Measurements from ENCODE around the gene SLC49A4.

The SLC49A4 gene

GRCh38 chr3:122917412-122917811 lies 122.5 kb downstream of the SLC49A4 start:
- H3K4me3 ChIP-seq (ENCODE audit: insufficient read length, low read depth), result no peak overlapping the region
- no peaks in the 10 kb centered on the region for H3K4me1 ChIP-seq (ENCODE audit: insufficient read depth, insufficient read length)
- TF ChIP-seq SUZ12 (IDR thresholded peaks at IDR 0.05; ENCODE audit: extremely low read depth, insufficient read depth, insufficient read length), result no peak
- no peak for TF ChIP-seq ZNF274 (IDR thresholded peaks at IDR 0.05; ENCODE audit: low read depth, low read length)
- no peak for TF ChIP-seq YY1 (IDR thresholded peaks at IDR 0.05; ENCODE audit: insufficient read depth, insufficient read length)
- H3K27me3 ChIP-seq (ENCODE audit: insufficient read depth, insufficient read length), result no peaks in the 10 kb centered on the region
- no peaks in the 10 kb centered on the region for H3K36me3 ChIP-seq (ENCODE audit: insufficient read depth, insufficient read length, low read length)
- no peak overlapping the region for H3K9ac ChIP-seq (ENCODE audit: insufficient read length, low read depth)
- no peaks in the 10 kb centered on the region for H3K9me3 ChIP-seq (ENCODE audit: insufficient read depth, low read length)
- no peak for DNase-seq (ENCODE audit: low read depth, low spot score)

GRCh38 chr3:122918576-122919290 lies 123.9 kb downstream of the SLC49A4 start:
- no peak for TF ChIP-seq YY1 (IDR thresholded peaks at IDR 0.05; ENCODE audit: insufficient read depth, insufficient read length)
- Histone ChIP-seq H3K9me3 (ENCODE audit: insufficient read depth, low read length) (no peaks in the 10 kb centered on the region), H3K27me3 (ENCODE audit: insufficient read depth, insufficient read length) (no peaks in the 10 kb centered on the region), H3K4me1 (ENCODE audit: insufficient read depth, insufficient read length) (no peaks in the 10 kb centered on the region), H3K4me3 (ENCODE audit: insufficient read length, low read depth) (no peak overlapping the region), H3K36me3 (ENCODE audit: insufficient read depth, insufficient read length, low read length) (no peaks in the 10 kb centered on the region), H3K9ac (ENCODE audit: insufficient read length, low read depth) (no peak overlapping the region)
- no peak for DNase-seq (ENCODE audit: low read depth, low spot score)

DNA sequence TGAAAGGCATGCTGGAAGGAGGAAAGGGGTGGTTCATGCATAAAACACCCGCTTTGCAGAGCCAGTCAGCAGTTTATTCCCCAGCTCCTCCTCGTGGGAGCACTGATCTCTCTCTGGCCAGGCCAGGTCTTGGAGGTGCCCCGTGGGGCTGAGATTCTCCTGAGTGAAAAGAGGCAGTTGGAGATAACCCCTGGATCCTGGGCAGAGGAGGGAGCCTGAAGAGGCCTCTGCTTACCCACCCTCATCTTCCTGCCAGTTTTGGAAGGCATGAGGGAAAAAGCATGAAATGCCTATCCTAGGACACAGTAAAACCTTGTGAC lies 124.4 kb downstream of the SLC49A4 start:
- no peak for DNase-seq (ENCODE audit: low read depth, low spot score)
- no peaks in the 10 kb centered on the region for H3K4me1 ChIP-seq (ENCODE audit: insufficient read depth, insufficient read length)
- H3K4me3 ChIP-seq (ENCODE audit: insufficient read length, low read depth), result no peak overlapping the region
- no peak overlapping the region for H3K9ac ChIP-seq (ENCODE audit: insufficient read length, low read depth)
- no peaks in the 10 kb centered on the region for H3K36me3 ChIP-seq (ENCODE audit: insufficient read depth, insufficient read length, low read length)
- no peaks in the 10 kb centered on the region for H3K9me3 ChIP-seq (ENCODE audit: insufficient read depth, low read length)
- H3K27me3 ChIP-seq (ENCODE audit: insufficient read depth, insufficient read length), result no peaks in the 10 kb centered on the region
- TF ChIP-seq ZNF274 (IDR thresholded peaks at IDR 0.05; ENCODE audit: low read depth, low read length), result no peak
- no peak for TF ChIP-seq YY1 (IDR thresholded peaks at IDR 0.05; ENCODE audit: insufficient read depth, insufficient read length)
- no peak for TF ChIP-seq SUZ12 (IDR thresholded peaks at IDR 0.05; ENCODE audit: extremely low read depth, insufficient read depth, insufficient read length)

DNA sequence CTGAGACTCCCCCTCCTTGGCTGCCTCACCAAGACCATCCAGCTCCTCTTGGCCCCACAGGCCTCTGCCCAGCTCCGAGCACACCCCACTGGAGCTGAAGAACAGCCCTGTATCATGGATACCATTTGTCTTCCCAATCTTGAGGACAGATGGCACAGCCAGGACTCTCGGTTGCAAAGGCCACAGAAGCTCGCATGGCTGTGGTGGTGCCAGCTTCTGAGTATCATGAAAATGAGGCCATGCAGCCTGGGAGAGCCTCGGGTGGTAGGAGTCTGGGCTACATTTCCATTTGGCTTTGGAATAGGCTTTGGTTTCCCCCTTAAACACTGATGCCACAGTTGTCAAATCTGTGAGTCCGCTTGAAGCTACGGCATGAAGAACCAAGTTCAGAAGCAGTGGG lies 126.1 kb downstream of the SLC49A4 start:
- Histone ChIP-seq H3K36me3 (ENCODE audit: insufficient read depth, insufficient read length, low read length) (no peaks in the 10 kb centered on the region), H3K4me1 (ENCODE audit: insufficient read depth, insufficient read length) (no peaks in the 10 kb centered on the region), H3K9ac (ENCODE audit: insufficient read length, low read depth) (no peak overlapping the region), H3K4me3 (ENCODE audit: insufficient read length, low read depth) (no peak overlapping the region), H3K9me3 (ENCODE audit: insufficient read depth, low read length) (no peaks in the 10 kb centered on the region), H3K27me3 (ENCODE audit: insufficient read depth, insufficient read length) (no peaks in the 10 kb centered on the region)
- DNase-seq (ENCODE audit: low read depth, low spot score), result no peak
- no peak for TF ChIP-seq YY1 (IDR thresholded peaks at IDR 0.05; ENCODE audit: insufficient read depth, insufficient read length)
- no peak for TF ChIP-seq SUZ12 (IDR thresholded peaks at IDR 0.05; ENCODE audit: extremely low read depth, insufficient read depth, insufficient read length)
- TF ChIP-seq ZNF274 (IDR thresholded peaks at IDR 0.05; ENCODE audit: low read depth, low read length), result no peak

- H3K9ac ChIP-seq (ENCODE audit: insufficient read length, low read depth), result no peak overlapping the region
- no peaks in the 10 kb centered on the region for H3K36me3 ChIP-seq (ENCODE audit: insufficient read depth, insufficient read length, low read length)
- H3K9me3 ChIP-seq (ENCODE audit: insufficient read depth, low read length), result no peaks in the 10 kb centered on the region
- no peak for TF ChIP-seq YY1 (IDR thresholded peaks at IDR 0.05; ENCODE audit: insufficient read depth, insufficient read length)
- no peak for DNase-seq (ENCODE audit: low read depth, low spot score)
- H3K27me3 ChIP-seq (ENCODE audit: insufficient read depth, insufficient read length), result no peaks in the 10 kb centered on the region
- H3K4me1 ChIP-seq (ENCODE audit: insufficient read depth, insufficient read length), result no peaks in the 10 kb centered on the region
- no peak overlapping the region for H3K4me3 ChIP-seq (ENCODE audit: insufficient read length, low read depth)
Measured at GRCh38 chr3:122921791-122922651, 127.2 kb downstream of the SLC49A4 start.

DNA sequence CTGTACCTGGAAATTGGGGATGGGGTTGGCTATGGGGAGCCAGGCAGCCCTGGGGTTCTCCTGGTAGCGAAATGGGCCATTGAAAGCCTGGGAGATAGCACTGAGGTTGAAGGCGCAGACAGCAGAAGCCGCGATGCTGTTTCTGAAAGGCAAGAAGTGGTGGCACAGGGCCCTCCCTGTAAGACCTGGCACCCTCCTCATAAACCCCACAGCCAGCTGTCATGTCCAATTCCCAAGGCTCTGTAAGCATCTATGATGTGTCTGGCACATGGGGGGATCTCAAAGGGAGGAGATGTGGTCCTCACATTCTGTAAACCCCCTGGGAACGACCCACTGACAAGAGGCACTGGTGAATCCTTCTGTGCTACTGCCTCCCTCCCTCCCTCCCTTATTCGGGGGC lies 128.7 kb downstream of the SLC49A4 start:
- H3K27me3 ChIP-seq (ENCODE audit: insufficient read depth, insufficient read length), result no peaks in the 10 kb centered on the region
- H3K9me3 ChIP-seq (ENCODE audit: insufficient read depth, low read length), result no peaks in the 10 kb centered on the region
- no peak for TF ChIP-seq SUZ12 (IDR thresholded peaks at IDR 0.05; ENCODE audit: extremely low read depth, insufficient read depth, insufficient read length)
- TF ChIP-seq ZNF274 (IDR thresholded peaks at IDR 0.05; ENCODE audit: low read depth, low read length), result no peak
- no peak for TF ChIP-seq YY1 (IDR thresholded peaks at IDR 0.05; ENCODE audit: insufficient read depth, insufficient read length)
- H3K4me1 ChIP-seq (ENCODE audit: insufficient read depth, insufficient read length), result no peaks in the 10 kb centered on the region
- DNase-seq (ENCODE audit: low read depth, low spot score), result no peak
- H3K9ac ChIP-seq (ENCODE audit: insufficient read length, low read depth), result no peak overlapping the region
- H3K36me3 ChIP-seq (ENCODE audit: insufficient read depth, insufficient read length, low read length), result no peaks in the 10 kb centered on the region
- H3K4me3 ChIP-seq (ENCODE audit: insufficient read length, low read depth), result no peak overlapping the region

DNA sequence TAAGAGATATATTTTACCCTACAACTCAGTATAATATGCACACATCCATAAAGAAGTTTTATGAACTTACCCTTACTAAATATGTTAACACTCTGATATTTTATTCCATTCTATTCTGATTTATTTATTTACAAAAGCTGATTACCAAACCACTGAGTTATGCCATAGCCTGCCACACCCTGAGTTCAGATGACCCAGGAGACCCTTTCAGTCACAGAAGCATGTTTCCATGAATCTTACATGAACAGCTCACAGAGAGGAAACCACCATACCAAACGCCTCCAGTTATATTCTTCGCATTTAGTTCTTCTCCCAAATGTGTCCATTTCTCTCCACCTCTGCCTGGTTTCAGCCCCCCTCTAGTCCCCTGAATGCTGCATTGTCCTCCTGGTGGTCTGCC lies 129.2 kb downstream of the SLC49A4 start:
- Histone ChIP-seq H3K9me3 (ENCODE audit: insufficient read depth, low read length) (no peaks in the 10 kb centered on the region), H3K4me1 (ENCODE audit: insufficient read depth, insufficient read length) (no peaks in the 10 kb centered on the region), H3K27me3 (ENCODE audit: insufficient read depth, insufficient read length) (no peaks in the 10 kb centered on the region), H3K36me3 (ENCODE audit: insufficient read depth, insufficient read length, low read length) (no peaks in the 10 kb centered on the region), H3K9ac (ENCODE audit: insufficient read length, low read depth) (no peak overlapping the region), H3K4me3 (ENCODE audit: insufficient read length, low read depth) (no peak overlapping the region)
- TF ChIP-seq ZNF274 (IDR thresholded peaks at IDR 0.05; ENCODE audit: low read depth, low read length), result no peak
- DNase-seq (ENCODE audit: low read depth, low spot score), result no peak
